NCI-H2227 treated with DMSO at 0.1 percent for 48 hours (cell line): ENCODE measurements around the gene DDX49.

ENCODE experiments used
- DNase-seq: peaks from one replicate; lab custom pipeline; 2025; lab: John Stamatoyannopoulos, UW

Gene DDX49

DNA sequence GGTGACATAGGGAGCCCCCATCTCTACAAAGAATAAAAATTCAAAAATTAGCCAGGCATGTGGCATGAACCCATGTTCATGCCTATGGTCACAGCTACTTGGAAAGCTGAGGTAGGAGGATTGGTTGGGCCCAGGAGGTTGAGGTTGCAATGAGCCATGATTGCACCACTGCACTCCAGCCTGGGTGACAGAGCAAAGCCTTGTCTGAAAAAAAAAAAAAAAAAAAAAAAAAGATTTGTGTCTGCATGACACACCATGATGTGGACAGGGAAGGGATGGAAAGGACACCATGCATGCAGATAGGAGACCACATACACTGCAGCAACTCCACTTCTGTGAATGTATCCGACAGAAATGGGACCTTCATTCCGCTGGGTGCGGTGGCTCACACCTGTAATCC lies 55.5 kb downstream of the DDX49 start:
- no peak for DNase-seq

DNA sequence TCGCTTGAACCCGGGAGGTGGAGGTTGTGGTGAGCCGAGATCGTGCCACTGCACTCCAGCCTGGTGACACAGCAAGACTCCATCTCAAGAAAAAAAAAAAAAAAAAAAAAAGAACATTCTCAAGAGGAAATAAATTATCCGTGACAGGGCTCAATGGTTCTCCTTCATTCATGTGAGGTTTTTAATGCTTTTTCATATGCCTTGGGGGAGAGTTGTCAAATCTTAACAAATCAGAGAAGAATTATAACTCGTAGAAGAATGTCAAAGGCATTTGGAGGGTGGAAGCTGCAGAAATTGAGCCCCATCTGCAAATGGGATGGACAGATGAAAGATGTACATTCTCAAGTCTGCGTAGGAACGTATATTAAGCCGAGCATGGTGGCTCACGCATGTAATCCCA lies 56.4 kb downstream of the DDX49 start:
- no peak for DNase-seq
